Right lobe of liver (tissue), 6 donors: ENCODE results near the gene TEX261. TPM values are rescaled to one million over a fixed set of nuclear protein-coding genes. Genes with fewer than 3 reads are reported as not detected.

ENCODE experiments used
- ATAC-seq, 4 donors: fragments of 200-7000 bp; cut with Tn5 transposase; one replicate each; pipeline ENCODE4 v1.9.1; 2020; ENCODE audit warnings: mild to moderate bottlenecking in 4 of 4, moderate library complexity in 4 of 4
- DNase-seq, 3 donors: peaks; one replicate each; pipeline ENCODE4 v3.0.0-alpha.2; 2020
- H3K27ac ChIP-seq, 3 donors: fragments of 200-600 bp; one replicate each; pipeline ENCODE4 v1.8.0; 2022
- H3K27me3 ChIP-seq, 2 donors: fragments of 200-600 bp; one replicate each; pipeline ENCODE4 v1.8.0; 2022
- H3K36me3 ChIP-seq, 4 donors: fragments of 200-600 bp; sonication (generic) in 1 of 4; one replicate each; pipeline versions ENCODE4 v1.5.1 to v1.8.0; 2017 to 2022; ENCODE audit warnings: control low read depth in 1 of 4
- H3K4me1 ChIP-seq, 4 donors: fragments of 200-600 bp; sonication (generic) in 1 of 4; one replicate each; pipeline versions ENCODE4 v1.5.1 to v1.8.0; 2017 to 2022; ENCODE audit warnings: control low read depth in 1 of 4
- H3K4me3 ChIP-seq, 3 donors: fragments of 200-600 bp; one replicate each; pipeline ENCODE4 v1.8.0; 2022
- H3K9me3 ChIP-seq, 4 donors: fragments of 200-600 bp; sonication (generic) in 1 of 4; one replicate each; pipeline versions ENCODE4 v1.5.1 to v1.8.0; 2017 to 2022; ENCODE audit warnings: control low read depth in 1 of 4
- CTCF ChIP-seq, 4 donors: fragments of 200-600 bp in 3 of 4; fragments of 450-650 bp in 1 of 4; IDR thresholded peaks; one replicate each; pipeline versions ENCODE4 v1.5.1 to v1.8.0; 2016 to 2022; ENCODE audit warnings: antibody characterized with exemption in 4 of 4, mild to moderate bottlenecking in 2 of 4
- POLR2A ChIP-seq: fragments of 450-650 bp; IDR thresholded peaks from one replicate; pipeline ENCODE4 v1.6.1; 2017; ENCODE audit warnings: antibody characterized with exemption, mild to moderate bottlenecking
- WGBS: methylation state at CpG from one replicate; pipeline ENCODE4 v1.1.6; 2018; ENCODE audit warnings: low coverage, low lambda C conversion rate; ENCODE audit not compliant: insufficient coverage; ENCODE audit errors: missing lambda C conversion rate; 5-methylcytosine and 5-hydroxymethylcytosine counted together
- intact Hi-C, 2 donors: fragments of 100-400 bp; cut with DNase I; formaldehyde crosslinking; loops; one replicate each; pipeline versions ENCODE4 v1.11.2 to v1.14.1; 2022
- total RNA-seq, 6 experiments: library from RNA; depleted of rRNA in 2 of 6; stranded (reverse); fragments of >200 nt in 2 of 6; fragmentation: NEBNext Ultra II Directional in 3 of 6; extraction: Animal tissue kit (Norgen Biotek cat#: 25700) in 3 of 6; gene quantifications; one replicate each; pipeline versions ENCODE4 v1.1.0 to v1.2.4, GENCODE V29; 2016 to 2023
- donor health status: DM: no; HTN: yes; CAD: no.
- donor health status: DM: no; HTN: no; CAD: no.
- donor health status: DM: no; HTN: no; CAD: no.
- donor health status: DM: no; HTN: yes; CAD: no.
- donor health status: DM: no; HTN: yes; CAD: no.

TEX261 gene
- total RNA-seq, 6 experiments from 2014 or later = 26.5 to 33.2 (median 27.1) TPM

- H3K4me1 ChIP-seq = peaks cover 0 to 15% (median 7%) of the 10 kb centered on the region in 4 donors
- intact Hi-C loops = no loop called here
- peaks cover 0 to 13% (median 0%) of the 10 kb centered on the region in 4 donors for H3K36me3 ChIP-seq
- no peaks in the 10 kb centered on the region for H3K27me3 ChIP-seq
- WGBS = 2% methylated on average over 6 of the region's 49 CpGs
- no peak for TF ChIP-seq POLR2A
- no peak for TF ChIP-seq CTCF (IDR thresholded peaks at IDR 0.05)
- DNase-seq (peak in 1 of 3 donors; percentile 51), ATAC-seq (peak; percentile 17 to 31 (median 30))
- no peaks in the 10 kb centered on the region for H3K9me3 ChIP-seq
- H3K27ac ChIP-seq = peak overlapping the region; percentile 50 to 71 (median 62)
- peak overlapping the region; percentile 91 to 99 (median 98) for H3K4me3 ChIP-seq
Observed at GRCh38 chr2:70994009-70994698, 519 bp downstream of the TEX261 start.

- H3K4me1 ChIP-seq = peaks cover 0 to 15% (median 7%) of the 10 kb centered on the region in 4 donors
- intact Hi-C loops = no loop called here
- no peaks in the 10 kb centered on the region for H3K27me3 ChIP-seq
- TF ChIP-seq POLR2A = no peak
- TF ChIP-seq CTCF (IDR thresholded peaks at IDR 0.05) = no peak
- WGBS = 83% methylated on average over 9 of the region's 12 CpGs
- no peak for ATAC-seq
- peaks cover 0 to 22% (median under 1%) of the 10 kb centered on the region in 4 donors for H3K36me3 ChIP-seq
- H3K9me3 ChIP-seq = no peaks in the 10 kb centered on the region
- peak overlapping the region; percentile 91 to 99 (median 98) for H3K4me3 ChIP-seq
- H3K27ac ChIP-seq = no peak overlapping the region
- peak in 1 of 3 donors; percentile 31 for DNase-seq
Observed at GRCh38 chr2:70992945-70993853, 1.5 kb downstream of the TEX261 start.

- Histone ChIP-seq H3K4me3 (no peak overlapping the region), H3K27ac (no peak overlapping the region), H3K36me3 (peaks cover 0 to 31% (median 2%) of the 10 kb centered on the region in 4 donors), H3K4me1 (peaks cover 0 to 15% (median 7%) of the 10 kb centered on the region in 4 donors), H3K9me3 (no peaks in the 10 kb centered on the region), H3K27me3 (no peaks in the 10 kb centered on the region)
- DNase-seq = peak in 1 of 3 donors; percentile 26
- intact Hi-C loops = no loop called here
- no peak for ATAC-seq
- WGBS = 89% methylated on average over 8 of the region's 9 CpGs
- TF ChIP-seq CTCF (IDR thresholded peaks at IDR 0.05) (no peak), POLR2A (no peak)
Observed at GRCh38 chr2:70991742-70992141, 2.9 kb downstream of the TEX261 start.

- Histone ChIP-seq H3K4me1 (peaks cover 0 to 15% (median 7%) of the 10 kb centered on the region in 4 donors), H3K36me3 (peaks cover 0 to 37% (median 2%) of the 10 kb centered on the region in 4 donors), H3K4me3 (no peak overlapping the region), H3K27ac (no peak overlapping the region), H3K27me3 (no peaks in the 10 kb centered on the region), H3K9me3 (no peaks in the 10 kb centered on the region)
- ATAC-seq (no peak), DNase-seq (peak in 1 of 3 donors; percentile 35)
- no CpG with 5 or more reads among the region's 5 CpGs for WGBS
- no peak for TF ChIP-seq POLR2A
- TF ChIP-seq CTCF (IDR thresholded peaks at IDR 0.05) = no peak
- intact Hi-C loops = no loop called here
Observed at GRCh38 chr2:70991142-70991541, 3.5 kb downstream of the TEX261 start.
